ENCODE data around the gene SLC19A3. TPM values are rescaled to one million over a fixed set of nuclear protein-coding genes. Genes with fewer than 3 reads are reported as not detected.
"Not testable (repeated sequence)": the region's sequence is repeated elsewhere in the genome, so short reads cannot be mapped to it uniquely, and the experiment has no call there.

The SLC19A3 gene
- total RNA-seq, 1 donor from 2014 or later, result 0.14 TPM

- Histone ChIP-seq H3K9ac (ENCODE audit: low read length) (no peak overlapping the region), H3K79me2 (ENCODE audit: insufficient read depth, low read length) (no peaks in the 10 kb centered on the region), H3K27ac (ENCODE audit: low read depth, low read length) (no peak overlapping the region), H3K36me3 (ENCODE audit: insufficient read depth, low read length) (no peaks in the 10 kb centered on the region), H2AFZ (ENCODE audit: low read depth, low read length) (no peak overlapping the region), H3K4me1 (ENCODE audit: insufficient read depth, low read length) (no peaks in the 10 kb centered on the region), H4K20me1 (ENCODE audit: insufficient read depth, low read length) (no peaks in the 10 kb centered on the region), H3K4me3 (ENCODE audit: insufficient read depth, low read depth, low read length) (no peak overlapping the region), H3K4me2 (ENCODE audit: low read length) (no peak overlapping the region), H3K9me3 (ENCODE audit: insufficient read depth, low read depth, low read length) (no peaks in the 10 kb centered on the region), H3K27me3 (ENCODE audit: insufficient read depth, low read length) (no peaks in the 10 kb centered on the region)
- TF ChIP-seq EZH2 (IDR thresholded peaks at IDR 0.05; ENCODE audit: insufficient read depth, low read length) (no peak), CTCF (IDR thresholded peaks at IDR 0.05; ENCODE audit: insufficient read depth, low read depth, low read length) (no peak)
- Mint-ChIP-seq H3K27ac (ENCODE audit: unreplicated experiment) (no peak overlapping the region), H3K36me3 (ENCODE audit: low read depth, unreplicated experiment) (no peaks in the 10 kb centered on the region), H3K9me3 (ENCODE audit: unreplicated experiment) (peaks cover 4% of the 10 kb centered on the region), H3K4me1 (ENCODE audit: low read depth, unreplicated experiment) (no peaks in the 10 kb centered on the region), H3K27me3 (ENCODE audit: low read depth, unreplicated experiment) (no peaks in the 10 kb centered on the region), H3K4me3 (ENCODE audit: unreplicated experiment) (no peak overlapping the region)
- no peak for FAIRE-seq
- DNase-seq (ENCODE audit: low read depth), result no peak
Observed at GRCh38 chr2:227671170-227671905, 46.5 kb downstream of the SLC19A3 start.

GRCh38 chr2:227666631-227667170, 51.1 kb downstream of the SLC19A3 start, which contains the start of gene SCYGR5:
Gene SCYGR5 (plus strand): TSS chr2:227666804. CDS start chr2:227666804, 0 bp downstream.
- not testable (repeated sequence) for H3K79me2 ChIP-seq (ENCODE audit: insufficient read depth, low read length); H3K4me2 ChIP-seq (ENCODE audit: low read length); H3K4me1 ChIP-seq (ENCODE audit: insufficient read depth, low read length); FAIRE-seq; H2AFZ ChIP-seq (ENCODE audit: low read depth, low read length); H3K27ac Mint-ChIP-seq (ENCODE audit: unreplicated experiment); H3K27me3 ChIP-seq (ENCODE audit: insufficient read depth, low read length); H4K20me1 ChIP-seq (ENCODE audit: insufficient read depth, low read length); H3K4me3 ChIP-seq (ENCODE audit: insufficient read depth, low read depth, low read length); H3K9me3 Mint-ChIP-seq (ENCODE audit: unreplicated experiment); H3K27me3 Mint-ChIP-seq (ENCODE audit: low read depth, unreplicated experiment); H3K27ac ChIP-seq (ENCODE audit: low read depth, low read length); H3K4me1 Mint-ChIP-seq (ENCODE audit: low read depth, unreplicated experiment); H3K9me3 ChIP-seq (ENCODE audit: insufficient read depth, low read depth, low read length); H3K4me3 Mint-ChIP-seq (ENCODE audit: unreplicated experiment); H3K36me3 Mint-ChIP-seq (ENCODE audit: low read depth, unreplicated experiment); DNase-seq (ENCODE audit: low read depth); H3K36me3 ChIP-seq (ENCODE audit: insufficient read depth, low read length); H3K9ac ChIP-seq (ENCODE audit: low read length)

GRCh38 chr2:227665189-227665940, 52.5 kb downstream of the SLC19A3 start:
- Histone ChIP-seq H3K27ac (ENCODE audit: low read depth, low read length) (no peak overlapping the region), H3K79me2 (ENCODE audit: insufficient read depth, low read length) (no peaks in the 10 kb centered on the region), H3K9me3 (ENCODE audit: insufficient read depth, low read depth, low read length) (no peaks in the 10 kb centered on the region), H3K27me3 (ENCODE audit: insufficient read depth, low read length) (no peaks in the 10 kb centered on the region), H3K4me2 (ENCODE audit: low read length) (no peak overlapping the region), H3K4me1 (ENCODE audit: insufficient read depth, low read length) (no peaks in the 10 kb centered on the region), H3K36me3 (ENCODE audit: insufficient read depth, low read length) (no peaks in the 10 kb centered on the region), H2AFZ (ENCODE audit: low read depth, low read length) (no peak overlapping the region), H3K9ac (ENCODE audit: low read length) (no peak overlapping the region), H4K20me1 (ENCODE audit: insufficient read depth, low read length) (no peaks in the 10 kb centered on the region), H3K4me3 (ENCODE audit: insufficient read depth, low read depth, low read length) (no peak overlapping the region)
- no peak overlapping the region for H3K27ac Mint-ChIP-seq (ENCODE audit: unreplicated experiment)
- no peaks in the 10 kb centered on the region for H3K27me3 Mint-ChIP-seq (ENCODE audit: low read depth, unreplicated experiment)
- DNase-seq (ENCODE audit: low read depth), result no peak
- H3K4me1 Mint-ChIP-seq (ENCODE audit: low read depth, unreplicated experiment), result peaks cover 9% of the 10 kb centered on the region
- H3K4me3 Mint-ChIP-seq (ENCODE audit: unreplicated experiment), result no peak overlapping the region
- no peaks in the 10 kb centered on the region for H3K36me3 Mint-ChIP-seq (ENCODE audit: low read depth, unreplicated experiment)
- FAIRE-seq, result no peak
- TF ChIP-seq CTCF (IDR thresholded peaks at IDR 0.05; ENCODE audit: insufficient read depth, low read depth, low read length) (no peak), EZH2 (IDR thresholded peaks at IDR 0.05; ENCODE audit: insufficient read depth, low read length) (no peak)
- no peaks in the 10 kb centered on the region for H3K9me3 Mint-ChIP-seq (ENCODE audit: unreplicated experiment)

All from astrocyte (in vitro differentiated cells and primary cell).